GM19438 (cell line): ENCODE results near the gene DDX1.
"Not testable (repeated sequence)": the region's sequence is repeated elsewhere in the genome, so short reads cannot be mapped to it uniquely, and the experiment has no call there.

Experiments used
- ATAC-seq: cut with Tn5 transposase; IDR thresholded peaks from one replicate; pipeline ENCODE4 v1.9.1; 2021; ENCODE audit warnings: low read depth; ENCODE audit not compliant: unreplicated experiment

Gene DDX1

DNA sequence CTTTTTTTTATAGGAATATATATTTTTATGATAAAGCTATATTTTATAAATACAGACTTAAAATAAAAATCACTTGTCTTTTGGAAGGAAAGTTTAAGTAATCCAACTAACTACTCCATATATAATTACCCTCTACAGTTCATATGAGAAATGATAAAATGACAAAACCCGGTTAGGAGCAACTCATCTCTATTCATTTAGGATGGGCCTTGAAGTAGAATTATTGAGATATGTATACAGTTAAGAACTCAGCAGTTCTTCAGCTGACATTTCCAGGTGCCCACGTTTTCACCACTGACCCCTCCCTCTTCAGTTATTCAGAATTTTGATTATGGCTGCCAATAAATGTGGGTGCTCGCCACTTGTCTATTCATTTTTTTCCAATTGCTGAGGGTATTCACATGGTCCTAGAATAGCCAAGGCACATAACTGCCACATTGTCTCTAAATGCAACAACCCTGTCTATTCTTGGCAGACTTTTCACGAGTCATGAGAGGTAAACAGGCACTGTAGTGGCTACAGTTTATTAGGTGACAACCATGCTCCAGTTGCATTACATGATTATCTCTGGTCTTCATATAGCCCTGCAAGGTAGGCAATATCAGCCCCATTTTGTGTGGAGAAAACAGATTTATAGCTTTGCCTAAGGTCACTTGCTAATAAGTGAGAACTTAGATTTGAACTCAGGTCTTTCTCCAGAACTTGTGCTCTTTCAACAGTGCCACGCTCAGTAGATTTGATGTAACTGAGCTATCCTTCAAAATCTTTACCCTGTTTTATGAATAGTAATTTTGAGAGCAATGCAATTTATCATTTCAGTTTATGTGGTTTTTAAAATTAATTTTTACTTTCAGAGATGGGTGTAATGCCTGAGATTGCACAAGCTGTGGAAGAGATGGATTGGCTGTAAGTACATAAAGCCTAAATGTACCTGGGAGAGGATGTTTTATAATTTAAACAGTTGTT lies 2.9 kb downstream of the DDX1 start:
- ATAC-seq = no peak

DNA sequence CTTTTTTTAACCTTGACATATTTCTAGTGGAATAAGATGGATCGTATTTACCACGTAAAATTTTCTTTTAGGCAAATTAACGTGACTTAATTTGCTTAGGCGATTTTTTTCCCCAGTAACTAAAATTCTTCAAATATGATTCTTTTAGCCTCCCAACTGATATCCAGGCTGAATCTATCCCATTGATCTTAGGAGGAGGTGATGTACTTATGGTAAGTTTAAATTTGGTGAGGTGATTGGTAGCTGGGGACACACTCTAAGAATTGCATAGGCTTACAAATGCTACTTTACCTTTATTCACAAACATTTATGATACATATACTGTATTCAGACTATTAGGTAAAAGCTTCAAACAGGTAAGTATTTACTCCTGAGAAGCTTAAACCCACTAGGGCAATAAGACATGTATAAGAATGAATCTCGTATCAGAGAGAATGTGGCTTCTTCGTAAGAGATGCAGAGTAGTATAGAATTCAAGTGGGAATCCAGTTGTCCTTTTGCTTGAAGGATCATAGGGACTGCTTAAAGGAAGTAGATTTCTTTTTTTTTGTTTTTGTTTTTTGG lies 3.8 kb downstream of the DDX1 start:
- no peak for ATAC-seq

- ATAC-seq = no peak
Observed at GRCh38 chr2:15595936-15596335, 4.3 kb downstream of the DDX1 start.

GRCh38 chr2:15596350-15596749 lies 4.7 kb downstream of the DDX1 start:
- ATAC-seq = no peak

- ATAC-seq = no peak
Observed at GRCh38 chr2:15596968-15597367, 5.3 kb downstream of the DDX1 start.

DNA sequence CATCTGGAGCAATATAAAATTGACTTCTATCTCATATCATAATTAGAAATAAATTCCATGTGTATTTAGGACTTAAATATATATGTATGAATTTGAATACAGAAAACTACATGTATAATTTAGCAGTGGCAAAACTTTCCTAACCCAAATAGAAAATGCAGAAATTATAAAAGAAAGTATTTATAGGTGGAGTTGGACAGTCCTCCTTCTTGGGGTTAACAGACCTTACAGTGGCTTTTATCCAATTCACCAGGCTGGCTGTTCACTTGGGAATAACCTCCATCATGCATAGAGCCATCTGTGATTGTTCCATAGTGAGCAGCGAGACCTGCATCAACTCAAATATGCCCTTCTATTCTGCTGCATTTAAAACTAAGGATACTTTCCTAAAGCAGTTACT lies 8.3 kb downstream of the DDX1 start:
- ATAC-seq = no peak

GRCh38 chr2:15601681-15602080 lies 10.0 kb downstream of the DDX1 start:
- ATAC-seq = no peak

DNA sequence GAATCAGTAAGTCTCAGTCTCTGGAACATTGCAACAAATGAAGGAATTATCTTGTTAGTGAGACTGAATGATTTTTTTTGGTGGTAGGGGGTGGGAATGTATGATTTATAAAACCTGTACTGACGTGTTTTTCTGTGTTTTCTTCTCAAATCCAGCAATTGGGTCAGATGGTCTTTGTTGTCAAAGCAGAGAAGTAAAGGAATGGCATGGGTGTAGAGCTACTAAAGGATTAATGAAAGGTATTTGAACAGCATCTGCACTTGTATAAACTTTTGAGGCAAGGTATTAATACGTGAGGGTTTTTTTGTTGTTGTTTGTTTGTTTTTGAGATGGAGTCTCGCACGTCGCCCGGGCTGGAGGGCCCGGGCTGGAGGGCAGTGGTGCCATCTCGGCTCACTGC lies 10.7 kb downstream of the DDX1 start:
- no peak for ATAC-seq

DNA sequence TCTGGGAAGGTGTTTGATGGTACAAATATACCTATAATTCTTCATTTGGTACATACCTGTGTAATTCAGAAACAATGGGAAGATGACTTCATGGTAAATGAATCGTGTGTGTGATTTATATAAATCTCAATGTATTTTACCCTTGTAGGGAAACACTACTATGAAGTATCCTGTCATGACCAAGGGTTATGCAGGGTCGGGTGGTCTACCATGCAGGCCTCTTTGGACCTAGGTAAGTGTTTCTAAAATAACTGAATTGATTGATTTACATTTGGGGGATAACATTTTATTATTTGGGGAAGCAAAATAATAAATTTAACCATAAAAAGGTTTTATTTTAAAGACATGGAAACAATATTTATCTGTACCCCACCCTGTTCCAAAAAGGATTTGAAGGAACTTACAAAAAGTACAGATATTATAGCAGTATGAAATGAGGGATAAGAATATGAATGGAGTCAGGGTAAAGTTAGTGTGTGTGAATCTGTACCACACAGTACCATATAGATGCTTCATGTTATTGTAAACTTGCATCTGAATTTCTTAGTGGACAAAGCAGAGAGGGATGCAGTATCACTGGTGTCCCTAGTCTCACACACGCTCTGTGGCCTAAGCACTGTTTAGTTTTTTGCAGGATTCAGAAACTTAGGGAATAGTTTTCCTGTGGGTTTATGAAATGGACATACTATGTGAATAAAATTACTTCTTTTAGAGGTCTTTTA lies 11.5 kb downstream of the DDX1 start:
- no peak for ATAC-seq

- ATAC-seq = no peak
Observed at GRCh38 chr2:15603948-15604347, 12.3 kb downstream of the DDX1 start.

- ATAC-seq = no peak
Observed at GRCh38 chr2:15605721-15606120, 14.1 kb downstream of the DDX1 start.

DNA sequence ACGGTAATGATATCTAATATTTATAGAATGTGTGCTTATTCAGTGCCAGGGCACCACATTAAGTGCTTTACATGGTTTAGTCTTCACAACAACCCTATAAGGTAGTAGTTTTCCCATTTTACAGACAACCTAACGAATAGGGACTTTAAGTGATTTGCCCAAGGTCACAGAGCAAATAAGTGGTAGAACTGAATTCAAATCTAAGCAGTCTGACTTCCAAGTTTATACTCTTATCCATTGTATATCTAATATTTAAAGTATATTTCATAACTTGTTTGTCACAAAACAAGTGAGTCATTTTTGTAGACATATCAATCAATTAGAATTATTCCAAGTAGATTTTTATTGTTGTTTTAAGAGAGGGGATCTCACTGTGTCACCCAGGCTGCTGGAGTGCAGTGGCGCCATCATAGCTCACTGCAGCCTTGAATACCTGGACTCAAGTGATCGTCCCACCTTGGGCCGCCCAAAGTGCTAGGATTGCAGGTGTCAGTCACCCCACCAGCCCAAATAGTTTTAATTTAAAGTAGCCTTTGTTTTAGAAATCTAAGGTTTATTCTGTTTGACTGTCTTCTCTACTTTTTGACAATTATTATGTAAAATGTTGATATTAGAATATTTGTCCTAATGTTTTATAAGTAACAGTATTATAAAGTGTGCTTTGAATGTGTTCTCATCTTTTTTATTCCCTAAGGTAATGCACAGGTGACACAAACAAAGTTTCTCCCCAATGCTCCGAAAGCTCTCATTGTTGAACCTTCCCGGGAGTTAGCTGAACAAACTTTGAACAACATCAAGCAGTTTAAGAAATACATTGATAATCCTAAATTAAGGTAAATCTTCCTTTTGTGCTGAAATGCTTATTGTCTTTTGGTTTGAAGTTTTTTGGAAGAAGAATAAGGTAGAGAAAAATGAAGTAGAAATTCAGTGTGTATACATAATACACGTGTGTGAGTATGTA lies 15.1 kb downstream of the DDX1 start:
- no peak for ATAC-seq

DNA sequence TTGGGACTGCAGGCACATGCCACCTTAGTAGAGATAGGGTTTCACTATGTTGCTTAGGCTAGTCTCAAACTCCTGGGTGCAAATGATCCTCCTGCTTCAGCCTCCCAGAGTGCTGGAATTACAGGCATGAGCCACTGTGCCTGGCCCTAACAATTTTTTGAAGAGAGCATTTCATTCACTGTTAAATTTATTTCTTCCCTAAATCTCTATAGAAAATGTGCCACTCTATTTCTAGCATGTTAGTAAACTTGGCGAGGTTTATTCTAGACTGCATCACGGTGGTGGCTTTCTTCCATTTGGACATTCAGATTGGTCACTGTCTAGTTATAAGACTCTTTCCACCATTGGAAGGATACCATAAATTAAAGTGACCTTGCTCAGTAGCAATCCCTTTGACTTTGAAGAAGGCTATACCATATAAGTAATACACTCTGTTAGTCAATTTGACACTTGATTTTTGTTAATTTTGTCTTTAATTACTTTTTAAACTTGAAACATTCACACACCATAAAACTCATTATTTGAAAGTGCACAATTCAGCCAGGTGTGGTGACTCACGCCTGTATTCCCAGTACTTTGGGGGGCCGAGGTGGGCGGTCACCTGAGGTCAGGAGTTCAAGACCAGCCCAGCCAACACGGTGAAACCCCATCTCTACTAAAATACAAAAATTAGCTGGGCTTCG lies 16.2 kb downstream of the DDX1 start:
- no peak for ATAC-seq

GRCh38 chr2:15608392-15608761 lies 16.7 kb downstream of the DDX1 start:
- no peak for ATAC-seq

GRCh38 chr2:15609341-15610042 lies 17.8 kb downstream of the DDX1 start:
- no peak for ATAC-seq

- no peak for ATAC-seq
Observed at GRCh38 chr2:15610430-15610952, 18.8 kb downstream of the DDX1 start.

GRCh38 chr2:15612101-15612500 lies 20.4 kb downstream of the DDX1 start:
- not testable (repeated sequence) for ATAC-seq

- ATAC-seq = no peak
Observed at GRCh38 chr2:15613736-15614429, 22.2 kb downstream of the DDX1 start.
